ENCODE results near the gene HIBADH. TPM values are rescaled to one million over a fixed set of nuclear protein-coding genes. Genes with fewer than 3 reads are reported as not detected.

The HIBADH gene
- total and polyA plus RNA-seq, 2 of the 4 experiments (the other 2 are of a cell fraction): 36.6 to 52.5 TPM

- dilution Hi-C loops (cut with HindIII; ENCODE audit: low sequenced_read_pairs, unreplicated experiment): no loop called here
- no peak overlapping the region for H2BK15ac ChIP-seq (ENCODE audit: low read depth, low read length)
- H3K9me3 ChIP-seq (ENCODE audit: control insufficient read depth, insufficient read depth, low read length): no peaks in the 10 kb centered on the region
- H3K4me1 ChIP-seq (ENCODE audit: control insufficient read depth, insufficient read depth, low read length): no peaks in the 10 kb centered on the region
- no peak overlapping the region for H3K18ac ChIP-seq (ENCODE audit: low read depth, low read length)
- H2BK20ac ChIP-seq (ENCODE audit: low read depth, low read length): no peak overlapping the region
- no peak overlapping the region for H4K5ac ChIP-seq (ENCODE audit: low read depth, low read length)
- no peaks in the 10 kb centered on the region for H3K9me1 ChIP-seq (ENCODE audit: insufficient read depth, low read length)
- WGBS, 2 experiments (ENCODE audit: extremely low coverage in 2 of 2, insufficient read length in 1 of 2): no CpG with 5 or more reads among the region's 1 CpG
- POLR2A ChIA-PET (ENCODE audit: unreplicated experiment): no interaction called here
- H4K20me1 ChIP-seq (ENCODE audit: insufficient read depth, low read length): no peaks in the 10 kb centered on the region
- H4K91ac ChIP-seq (ENCODE audit: insufficient read depth, low read depth, low read length): no peak overlapping the region
- H3K27me3 ChIP-seq (ENCODE audit: control insufficient read depth, insufficient read depth, low read length): no peaks in the 10 kb centered on the region
- no peak overlapping the region for H3K23ac ChIP-seq (ENCODE audit: low read depth, low read length)
- ATAC-seq (ENCODE audit: low read depth) (no peak), DNase-seq (no peak)
- no peak for TF ChIP-seq MXI1 (IDR thresholded peaks at IDR 0.05; ENCODE audit: borderline replicate concordance, low read depth, low read length)
- no peak for TF ChIP-seq RFX5 (IDR thresholded peaks at IDR 0.05; ENCODE audit: low read depth, low read length)
- TF ChIP-seq, protein P1, sequence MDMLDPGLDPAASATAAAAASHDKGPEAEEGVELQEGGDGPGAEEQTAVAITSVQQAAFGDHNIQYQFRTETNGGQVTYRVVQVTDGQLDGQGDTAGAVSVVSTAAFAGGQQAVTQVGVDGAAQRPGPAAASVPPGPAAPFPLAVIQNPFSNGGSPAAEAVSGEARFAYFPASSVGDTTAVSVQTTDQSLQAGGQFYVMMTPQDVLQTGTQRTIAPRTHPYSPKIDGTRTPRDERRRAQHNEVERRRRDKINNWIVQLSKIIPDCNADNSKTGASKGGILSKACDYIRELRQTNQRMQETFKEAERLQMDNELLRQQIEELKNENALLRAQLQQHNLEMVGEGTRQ (IDR thresholded peaks at IDR 0.05; ENCODE audit: low read depth, low read length): no peak
- no peak for TF ChIP-seq MAZ (IDR thresholded peaks at IDR 0.05; ENCODE audit: borderline replicate concordance, low read depth, low read length)
- TF ChIP-seq MAFK (IDR thresholded peaks at IDR 0.05; ENCODE audit: low read depth, low read length): no peak
- TF ChIP-seq FOS (IDR thresholded peaks at IDR 0.05; ENCODE audit: low read depth, low read length): no peak
- TF ChIP-seq SMC3 (IDR thresholded peaks at IDR 0.05; ENCODE audit: low read depth, low read length): no peak
- no peak for TF ChIP-seq RAD21 (IDR thresholded peaks at IDR 0.05; ENCODE audit: low read length)
- TF ChIP-seq CEBPB (IDR thresholded peaks at IDR 0.05; ENCODE audit: low read depth, low read length): no peak
- TF ChIP-seq POLR2A (IDR thresholded peaks at IDR 0.05; ENCODE audit: low read depth, low read length): no peak
- H2AFZ ChIP-seq (replicated peaks; ENCODE audit: low read length, poor library complexity): no peak overlapping the region
- no peaks in the 10 kb centered on the region for H3K36me3 ChIP-seq (ENCODE audit: control insufficient read depth, insufficient read depth, low read length)
- no TSS peak for BruUV-seq (replicated peaks)
- intact Hi-C loops (cut with micrococcal nuclease): loop anchor here (10.0 kb wide), 1 partner anchor 175 kb away; no protein-coding TSS in a partner anchor
- no peak overlapping the region for H2BK5ac ChIP-seq (ENCODE audit: low read depth, low read length, poor library complexity, severe bottlenecking)
- CTCF ChIA-PET: interaction anchor here (0.7 kb wide), 1 partner anchor 21 kb away, joined by 3 read pairs; no protein-coding TSS in a partner anchor
- H3K56ac ChIP-seq (ENCODE audit: extremely low read depth, insufficient read depth, low read length): no peak overlapping the region
- H3K9ac ChIP-seq (ENCODE audit: low read depth, low read length): no peak overlapping the region
- no peak overlapping the region for H3K27ac ChIP-seq (ENCODE audit: insufficient read depth, low read length)
- no peak overlapping the region for H3K4me2 ChIP-seq (ENCODE audit: low read depth, low read length)
- no peak overlapping the region for H3K4ac ChIP-seq (ENCODE audit: low read depth, low read length)
- in situ Hi-C loops (cut with MboI; ENCODE audit: low sequenced_read_pairs): no loop called here
- no peak overlapping the region for H2BK120ac ChIP-seq (ENCODE audit: low read depth, low read length)
- H2AK5ac ChIP-seq (ENCODE audit: low read depth, low read length): no peak overlapping the region
- no peak overlapping the region for H2AK9ac ChIP-seq (replicated peaks; ENCODE audit: low read depth, low read length, poor library complexity)
- H3K4me3 ChIP-seq (ENCODE audit: insufficient read depth, low read depth, low read length): no peak overlapping the region
- no peaks in the 10 kb centered on the region; a peak in 1 of 4 replicates for H3K79me1 ChIP-seq (ENCODE audit: low read depth in 1 of 2, low read length in 2 of 2)
- no peak overlapping the region for H4K8ac ChIP-seq (ENCODE audit: low read depth in 2 of 2, low read length in 2 of 2)
- no peak overlapping the region for H3K14ac ChIP-seq (replicated peaks; ENCODE audit: low read depth, low read length)
Observed at GRCh38 chr7:27600247-27600646, 62.4 kb downstream of the HIBADH start.

Data from IMR-90 (cell line).